ENCODE data around the gene USP17L15.
"Not testable (repeated sequence)": the region's sequence is repeated elsewhere in the genome, so short reads cannot be mapped to it uniquely, and the experiment has no call there.

USP17L15 gene

DNA sequence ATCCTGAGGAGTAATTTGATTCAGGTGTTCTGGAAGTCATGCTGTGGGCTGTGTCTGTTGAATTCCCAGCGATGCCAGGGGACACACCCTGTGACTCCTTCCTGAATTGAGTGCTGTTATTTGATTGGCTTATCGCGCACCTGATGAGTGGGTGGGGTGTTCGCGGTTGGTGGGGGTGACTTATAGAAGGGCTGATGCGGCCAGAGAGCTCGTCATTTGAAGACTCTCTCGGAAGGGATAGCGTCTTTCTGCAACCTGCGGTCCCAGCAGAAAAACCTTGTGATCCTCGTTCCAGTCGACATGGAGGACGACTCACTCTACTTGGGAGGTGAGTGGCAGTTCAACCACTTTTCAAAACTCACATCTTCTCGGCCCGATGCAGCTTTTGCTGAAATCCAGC is 23.6 kb downstream of the USP17L15 start, which contains the start of gene USP17L20:
USP17L20 (plus strand) TSS at position 301 of the 400 bp plus-strand sequence; CDS start at position 301, 0 bp downstream.
- not testable (repeated sequence) for H3K9ac ChIP-seq (ENCODE audit: low read depth, low read length); H3K4me3 ChIP-seq (ENCODE audit: low read depth, low read length); H3K4me1 ChIP-seq (ENCODE audit: control insufficient read depth, insufficient read depth, low read length); H3K9me3 ChIP-seq (ENCODE audit: control insufficient read depth, insufficient read depth, low read length); H3K36me3 ChIP-seq (ENCODE audit: control insufficient read depth, insufficient read depth, low read length); H3K27me3 ChIP-seq (ENCODE audit: control insufficient read depth, insufficient read depth, low read length)

DNA sequence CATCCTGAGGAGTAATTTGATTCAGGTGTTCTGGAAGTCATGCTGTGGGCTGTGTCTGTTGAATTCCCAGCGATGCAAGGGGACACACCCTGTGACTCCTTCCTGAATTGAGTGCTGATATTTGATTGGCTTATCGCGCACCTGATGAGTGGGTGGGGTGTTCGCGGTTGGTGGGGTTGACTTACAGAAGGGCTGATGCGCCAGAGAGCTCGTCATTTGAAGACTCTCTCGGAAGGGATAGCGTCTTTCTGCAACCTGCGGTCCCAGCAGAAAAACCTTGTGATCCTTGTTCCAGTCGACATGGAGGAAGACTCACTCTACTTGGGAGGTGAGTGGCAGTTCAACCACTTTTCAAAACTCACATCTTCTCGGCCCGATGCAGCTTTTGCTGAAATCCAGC is 28.4 kb downstream of the USP17L15 start, which contains the start of gene USP17L21:
USP17L21 (plus strand) TSS at position 301 of the 400 bp plus-strand sequence; CDS start at position 301, 0 bp downstream.
- not testable (repeated sequence) for H3K9me3 ChIP-seq (ENCODE audit: control insufficient read depth, insufficient read depth, low read length); H3K4me1 ChIP-seq (ENCODE audit: control insufficient read depth, insufficient read depth, low read length); H3K27me3 ChIP-seq (ENCODE audit: control insufficient read depth, insufficient read depth, low read length); H3K36me3 ChIP-seq (ENCODE audit: control insufficient read depth, insufficient read depth, low read length); H3K9ac ChIP-seq (ENCODE audit: low read depth, low read length); H3K4me3 ChIP-seq (ENCODE audit: low read depth, low read length)

DNA sequence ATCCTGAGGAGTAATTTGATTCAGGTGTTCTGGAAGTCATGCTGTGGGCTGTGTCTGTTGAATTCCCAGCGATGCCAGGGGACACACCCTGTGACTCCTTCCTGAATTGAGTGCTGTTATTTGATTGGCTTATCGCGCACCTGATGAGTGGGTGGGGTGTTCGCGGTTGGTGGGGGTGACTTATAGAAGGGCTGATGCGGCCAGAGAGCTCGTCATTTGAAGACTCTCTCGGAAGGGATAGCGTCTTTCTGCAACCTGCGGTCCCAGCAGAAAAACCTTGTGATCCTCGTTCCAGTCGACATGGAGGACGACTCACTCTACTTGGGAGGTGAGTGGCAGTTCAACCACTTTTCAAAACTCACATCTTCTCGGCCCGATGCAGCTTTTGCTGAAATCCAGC is 33.1 kb downstream of the USP17L15 start, which contains the start of gene USP17L22:
USP17L22 (plus strand) TSS at position 301 of the 400 bp plus-strand sequence; CDS start at position 301, 0 bp downstream.
- not testable (repeated sequence) for H3K36me3 ChIP-seq (ENCODE audit: control insufficient read depth, insufficient read depth, low read length); H3K27me3 ChIP-seq (ENCODE audit: control insufficient read depth, insufficient read depth, low read length); H3K4me3 ChIP-seq (ENCODE audit: low read depth, low read length); H3K4me1 ChIP-seq (ENCODE audit: control insufficient read depth, insufficient read depth, low read length); H3K9ac ChIP-seq (ENCODE audit: low read depth, low read length); H3K9me3 ChIP-seq (ENCODE audit: control insufficient read depth, insufficient read depth, low read length)

DNA sequence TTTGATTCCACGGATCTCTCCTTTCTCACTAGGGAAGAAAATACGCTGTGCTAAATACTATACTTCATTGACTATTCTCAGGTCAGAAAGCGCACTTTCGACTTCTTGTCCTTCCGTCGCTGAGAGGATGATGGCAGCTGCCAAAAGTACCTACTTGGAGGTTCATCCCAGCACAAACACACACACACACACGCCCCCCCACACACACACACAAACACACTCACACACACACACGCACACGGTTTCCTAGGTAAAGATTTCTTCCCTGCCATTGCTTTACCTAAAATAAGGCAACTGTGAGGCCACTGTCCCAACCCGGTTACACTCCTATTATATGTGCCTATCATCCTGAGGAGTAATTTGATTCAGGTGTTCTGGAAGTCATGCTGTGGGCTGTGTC is 37.5 kb downstream of the USP17L15 start:
- H3K4me3 ChIP-seq (ENCODE audit: low read depth, low read length); H3K27me3 ChIP-seq (ENCODE audit: control insufficient read depth, insufficient read depth, low read length); H3K36me3 ChIP-seq (ENCODE audit: control insufficient read depth, insufficient read depth, low read length); H3K9ac ChIP-seq (ENCODE audit: low read depth, low read length); H3K9me3 ChIP-seq (ENCODE audit: control insufficient read depth, insufficient read depth, low read length); H3K4me1 ChIP-seq (ENCODE audit: control insufficient read depth, insufficient read depth, low read length): not testable (repeated sequence)
